Fibroblast of villous mesenchyme (primary cell): ENCODE results near the gene STMND1. TPM values are rescaled to one million over a fixed set of nuclear protein-coding genes. Genes with fewer than 3 reads are reported as not detected.

Source experiments
- DNase-seq: peaks from one replicate; pipeline ENCODE4 v3.0.0-alpha.2; 2010; ENCODE audit warnings: low read depth
- H3K4me3 ChIP-seq: 2 replicates; pipeline ENCODE4 v1.5.1; 2011; ENCODE audit warnings: low read depth, mild to moderate bottlenecking, low read length
- total RNA-seq: library from RNA; depleted of rRNA; stranded (reverse); fragments of >200 nt; gene quantifications from 2 replicates; pipeline ENCODE4 v1.2.3, GENCODE V29; 2012
- TF ChIP-seq, protein P1 (sequence below): IDR thresholded peaks from 2 replicates; pipeline ENCODE4 v1.5.1; 2012; ENCODE audit warnings: low read depth, mild to moderate bottlenecking, low read length; ENCODE audit not compliant: insufficient read depth

Gene STMND1
- total RNA-seq, 1 donor, result under 0.01 TPM

- DNase-seq, result no peak
- TF ChIP-seq, protein P1, sequence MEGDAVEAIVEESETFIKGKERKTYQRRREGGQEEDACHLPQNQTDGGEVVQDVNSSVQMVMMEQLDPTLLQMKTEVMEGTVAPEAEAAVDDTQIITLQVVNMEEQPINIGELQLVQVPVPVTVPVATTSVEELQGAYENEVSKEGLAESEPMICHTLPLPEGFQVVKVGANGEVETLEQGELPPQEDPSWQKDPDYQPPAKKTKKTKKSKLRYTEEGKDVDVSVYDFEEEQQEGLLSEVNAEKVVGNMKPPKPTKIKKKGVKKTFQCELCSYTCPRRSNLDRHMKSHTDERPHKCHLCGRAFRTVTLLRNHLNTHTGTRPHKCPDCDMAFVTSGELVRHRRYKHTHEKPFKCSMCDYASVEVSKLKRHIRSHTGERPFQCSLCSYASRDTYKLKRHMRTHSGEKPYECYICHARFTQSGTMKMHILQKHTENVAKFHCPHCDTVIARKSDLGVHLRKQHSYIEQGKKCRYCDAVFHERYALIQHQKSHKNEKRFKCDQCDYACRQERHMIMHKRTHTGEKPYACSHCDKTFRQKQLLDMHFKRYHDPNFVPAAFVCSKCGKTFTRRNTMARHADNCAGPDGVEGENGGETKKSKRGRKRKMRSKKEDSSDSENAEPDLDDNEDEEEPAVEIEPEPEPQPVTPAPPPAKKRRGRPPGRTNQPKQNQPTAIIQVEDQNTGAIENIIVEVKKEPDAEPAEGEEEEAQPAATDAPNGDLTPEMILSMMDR, result no peak
- no peak overlapping the region for H3K4me3 ChIP-seq
These were observed 36.2 kb downstream of the STMND1 start for GRCh38 chr6:17138033-17138432.

- TF ChIP-seq, protein P1, result no peak
- H3K4me3 ChIP-seq, result no peak overlapping the region
- no peak for DNase-seq
These were observed 42.2 kb downstream of the STMND1 start for GRCh38 chr6:17144016-17144415.

GRCh38 chr6:17149571-17149970, 47.7 kb downstream of the STMND1 start:
- no peak overlapping the region for H3K4me3 ChIP-seq
- TF ChIP-seq, protein P1, result no peak
- no peak for DNase-seq

GRCh38 chr6:17150096-17150495, 48.2 kb downstream of the STMND1 start:
- TF ChIP-seq, protein P1, result no peak
- DNase-seq, result no peak
- H3K4me3 ChIP-seq, result no peak overlapping the region

DNA sequence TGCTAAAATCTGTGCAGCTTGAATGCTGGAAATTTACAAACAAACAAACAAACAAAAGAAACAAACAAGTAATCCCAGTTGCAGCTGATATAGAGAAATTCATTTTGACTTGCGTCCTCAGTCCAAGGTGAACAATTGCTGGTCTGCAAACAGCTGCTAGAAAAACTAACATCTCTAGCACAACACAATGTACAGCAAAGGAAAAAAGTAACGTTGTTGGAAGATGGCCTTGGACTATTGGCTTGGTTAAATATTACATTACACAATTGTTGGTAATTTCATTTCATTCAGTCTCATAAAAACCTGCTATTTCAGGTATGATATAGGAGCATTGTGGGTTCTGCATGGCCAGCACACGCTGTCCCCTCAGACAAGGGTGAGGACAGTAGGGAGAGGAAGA, 50.0 kb downstream of the STMND1 start:
- TF ChIP-seq, protein P1, result no peak

GRCh38 chr6:17152703-17153102, 50.9 kb downstream of the STMND1 start:
- TF ChIP-seq, protein P1, result no peak
- no peak overlapping the region for H3K4me3 ChIP-seq
- no peak for DNase-seq

More for the DNA sequence above, 50.0 kb downstream of the STMND1 start:
- no peak for DNase-seq
- no peak overlapping the region for H3K4me3 ChIP-seq
